Mesothelial cell of epicardium (in vitro differentiated cells): ENCODE results near the gene TWNK. TPM values are rescaled to one million over a fixed set of nuclear protein-coding genes. Genes with fewer than 3 reads are reported as not detected.

Experiments used
- DNase-seq, 2 experiments: peaks; one replicate each; pipeline ENCODE4 v3.0.0; 2021; ENCODE audit warnings: low spot score in 2 of 2; ENCODE audit not compliant: unreplicated experiment in 2 of 2
- H3K27ac Mint-ChIP-seq: 2 replicates; pipeline ENCODE4 v1.8.0; 2021; ENCODE audit warnings: mixed read lengths
- H3K27me3 Mint-ChIP-seq: 2 replicates; pipeline ENCODE4 v1.8.0; 2021; ENCODE audit warnings: low read depth, mixed read lengths
- H3K36me3 Mint-ChIP-seq: 2 replicates; pipeline ENCODE4 v1.8.0; 2021; ENCODE audit warnings: mixed read lengths
- H3K4me1 Mint-ChIP-seq: 2 replicates; pipeline ENCODE4 v1.8.0; 2021; ENCODE audit warnings: mixed read lengths
- H3K4me3 Mint-ChIP-seq: 2 replicates; pipeline ENCODE4 v1.8.0; 2021; ENCODE audit warnings: mild to moderate bottlenecking, moderate library complexity, mixed read lengths
- H3K9me3 Mint-ChIP-seq: 2 replicates; pipeline ENCODE4 v1.8.0; 2021; ENCODE audit warnings: mixed read lengths
- CTCF ChIP-seq: fragments of 200-600 bp; sonication (generic); IDR thresholded peaks from one replicate; pipeline ENCODE4 v1.5.0; 2021; ENCODE audit warnings: antibody characterized with exemption; ENCODE audit not compliant: unreplicated experiment
- total RNA-seq: library from RNA; stranded (reverse); gene quantifications from 3 replicates; pipeline ENCODE4 v1.2.1, GENCODE V29; 2021

TWNK gene
- total RNA-seq, 1 donor from 2014 or later: 13.9 TPM

GRCh38 chr10:100948916-100949315 is 38.4 kb upstream of the TWNK start:
- Mint-ChIP-seq H3K27me3 (no peaks in the 10 kb centered on the region), H3K4me1 (no peaks in the 10 kb centered on the region), H3K36me3 (peaks cover 25% of the 10 kb centered on the region), H3K27ac (no peak overlapping the region), H3K4me3 (no peak overlapping the region), H3K9me3 (no peaks in the 10 kb centered on the region)
- no peak for TF ChIP-seq CTCF
- DNase-seq: no peak

GRCh38 chr10:100960251-100960650 is 27.1 kb upstream of the TWNK start:
- Mint-ChIP-seq H3K36me3 (peaks cover 34% of the 10 kb centered on the region), H3K4me1 (no peaks in the 10 kb centered on the region), H3K9me3 (no peaks in the 10 kb centered on the region), H3K4me3 (no peak overlapping the region), H3K27ac (no peak overlapping the region), H3K27me3 (no peaks in the 10 kb centered on the region)
- no peak for DNase-seq
- no peak for TF ChIP-seq CTCF

GRCh38 chr10:100962351-100963080 is 24.8 kb upstream of the TWNK start:
- peaks cover 24% of the 10 kb centered on the region for H3K36me3 Mint-ChIP-seq
- no peaks in the 10 kb centered on the region for H3K27me3 Mint-ChIP-seq
- no peak overlapping the region for H3K27ac Mint-ChIP-seq
- DNase-seq: no peak
- H3K4me3 Mint-ChIP-seq: no peak overlapping the region
- no peaks in the 10 kb centered on the region for H3K4me1 Mint-ChIP-seq
- TF ChIP-seq CTCF: no peak
- no peaks in the 10 kb centered on the region for H3K9me3 Mint-ChIP-seq

GRCh38 chr10:100963826-100964225 is 23.5 kb upstream of the TWNK start:
- no peak for TF ChIP-seq CTCF
- H3K4me3 Mint-ChIP-seq: no peak overlapping the region
- peaks cover 5% of the 10 kb centered on the region for H3K4me1 Mint-ChIP-seq
- no peaks in the 10 kb centered on the region for H3K27me3 Mint-ChIP-seq
- no peaks in the 10 kb centered on the region for H3K9me3 Mint-ChIP-seq
- DNase-seq: no peak
- no peak overlapping the region for H3K27ac Mint-ChIP-seq
- H3K36me3 Mint-ChIP-seq: peaks cover 20% of the 10 kb centered on the region

- H3K27me3 Mint-ChIP-seq: no peaks in the 10 kb centered on the region
- peaks cover 7% of the 10 kb centered on the region for H3K36me3 Mint-ChIP-seq
- peaks cover 11% of the 10 kb centered on the region for H3K4me1 Mint-ChIP-seq
- no peak for DNase-seq
- no peak overlapping the region for H3K4me3 Mint-ChIP-seq
- H3K9me3 Mint-ChIP-seq: no peaks in the 10 kb centered on the region
- TF ChIP-seq CTCF: no peak
- no peak overlapping the region for H3K27ac Mint-ChIP-seq
Measured at GRCh38 chr10:100965820-100966219, 21.5 kb upstream of the TWNK start.
